HepG2 (cell line): ENCODE measurements around the gene SLC31A2. TPM values are rescaled to one million over a fixed set of nuclear protein-coding genes. Genes with fewer than 3 reads are reported as not detected.

Experiments
- ATAC-seq: fragments of 200-7000 bp; cut with Tn5 transposase; 3 replicates; pipeline ENCODE4 v1.9.1; 2020; ENCODE audit warnings: mild to moderate bottlenecking, moderate library complexity
- BruUV-seq: library from RNA; stranded (reverse); fragments of 400-500 nt; replicated peaks from 2 replicates; lab custom pipeline; 2021; lab: Mats Ljungman, UMichigan
- CTCF ChIA-PET: fragments of 300-600 bp; formaldehyde crosslinking; extraction: SDS; loops from one replicate; lab custom pipeline; 2021; ENCODE audit warnings: low total read pairs, inconsistent platforms, low intra/inter-chr PET ratio; lab: Yijun Ruan, JAX
- POLR2A ChIA-PET: fragments of 350-600 bp; sonication (Branson Sonifier 250); formaldehyde crosslinking; loops from one replicate; lab custom pipeline; 2020; ENCODE audit warnings: antibody characterized with exemption, inconsistent platforms; lab: Yijun Ruan, JAX
- DNase-seq: peaks from one replicate; pipeline ENCODE4 v3.0.0-alpha.2; 2015; ENCODE audit warnings: low spot score
- FAIRE-seq: peaks from 3 replicates; lab custom pipeline; 2011; peaks lifted over from hg19 to GRCh38; lab: Jason Lieb, UNC
- H2AFZ ChIP-seq: one replicate; pipeline ENCODE4 v1.6.1; 2011; ENCODE audit warnings: low read length, inconsistent platforms
- H3K27ac ChIP-seq: fragments of 300-600 bp; 3 replicates; pipeline ENCODE4 v1.8.0; 2011; ENCODE audit warnings: mixed run types, mild to moderate bottlenecking, mixed read lengths, low read length, inconsistent platforms; ENCODE audit not compliant: insufficient read depth; ENCODE audit errors: extremely low read length
- H3K27me3 ChIP-seq, 2 experiments: fragments of 200-600 bp in 1 of 2; 2 replicates in 1 of 2; 3 replicates in 1 of 2; pipeline versions ENCODE4 v1.6.0 to v1.8.0; 2011; ENCODE audit warnings: low read length in 2 of 2, mild to moderate bottlenecking in 2 of 2, moderate library complexity in 2 of 2, inconsistent platforms in 1 of 2; ENCODE audit not compliant: insufficient read depth in 2 of 2, control insufficient read depth in 1 of 2
- H3K36me3 ChIP-seq, 2 experiments: fragments of 200-600 bp in 1 of 2; replicated peaks in 1 of 2; 2 replicates in 1 of 2; 3 replicates in 1 of 2; pipeline versions ENCODE4 v1.5.1 to v1.8.0; 2011; ENCODE audit warnings: low read length in 2 of 2, inconsistent platforms in 1 of 2; ENCODE audit not compliant: insufficient read depth in 2 of 2, control insufficient read depth in 1 of 2
- H3K4me1 ChIP-seq: 2 replicates; pipeline ENCODE4 v1.5.1; 2012; ENCODE audit warnings: low read length, inconsistent platforms; ENCODE audit not compliant: insufficient read depth
- H3K4me2 ChIP-seq: 2 replicates; pipeline ENCODE4 v1.6.0; 2011; ENCODE audit warnings: low read depth, low read length, inconsistent platforms
- H3K4me3 ChIP-seq, 3 experiments: fragments of 200-600 bp in 1 of 3; sonication (generic), shearing (Covaris generic) in 1 of 3; replicated peaks in 1 of 3; 2 replicates each; pipeline ENCODE4 v1.5.1; 2011 to 2016; ENCODE audit warnings: low read length in 3 of 3, inconsistent platforms in 2 of 3, low read depth in 2 of 3, mild to moderate bottlenecking in 2 of 3, control low read depth in 1 of 3, mixed read lengths in 1 of 3; ENCODE audit not compliant: insufficient read depth in 1 of 3
- H3K79me2 ChIP-seq: one replicate; pipeline ENCODE4 v1.6.1; 2011; ENCODE audit warnings: low read length, inconsistent platforms; ENCODE audit not compliant: insufficient read depth
- H3K9ac ChIP-seq: 2 replicates; pipeline ENCODE4 v1.6.0; 2011; ENCODE audit warnings: mild to moderate bottlenecking, low read depth, low read length, inconsistent platforms; ENCODE audit not compliant: insufficient read depth
- H3K9me3 ChIP-seq: 2 replicates; pipeline ENCODE4 v1.5.1; 2012; ENCODE audit warnings: mild to moderate bottlenecking, low read length
- H4K20me1 ChIP-seq: 2 replicates; pipeline ENCODE4 v1.6.0; 2011; ENCODE audit warnings: inconsistent platforms, mild to moderate bottlenecking, low read length, moderate library complexity; ENCODE audit not compliant: insufficient read depth
- AGO1 ChIP-seq: fragments of 200-400 bp; formaldehyde crosslinking; IDR thresholded peaks from 2 replicates; pipeline ENCODE4 v1.6.1; 2017; ENCODE audit warnings: mild to moderate bottlenecking, low read depth, low read length, moderate library complexity; ENCODE audit not compliant: poor library complexity, severe bottlenecking
- ELK4 ChIP-seq: sonication (generic); formaldehyde crosslinking; IDR thresholded peaks from 2 replicates; pipeline ENCODE4 v1.9.0; 2021; ENCODE audit warnings: missing genetic modification reagents, borderline replicate concordance
- MAFF ChIP-seq: IDR thresholded peaks from 2 replicates; pipeline ENCODE4 v1.6.1; 2011; ENCODE audit warnings: low read depth, low read length, improper control_type of control experiment
- MAFK ChIP-seq, 2 experiments: IDR thresholded peaks in 1 of 2; conservative IDR thresholded peaks in 1 of 2; 2 replicates each; pipeline ENCODE4 v1.6.1; 2011; ENCODE audit warnings: improper control_type of control experiment in 2 of 2, low read length in 2 of 2
- MBD4 ChIP-seq: IDR thresholded peaks from 2 replicates; pipeline ENCODE4 v1.6.1; 2012; ENCODE audit warnings: low read length, inconsistent platforms, borderline replicate concordance
- NR2C2 ChIP-seq: sonication (generic); formaldehyde crosslinking; IDR thresholded peaks from 2 replicates; pipeline ENCODE4 v1.4.0; 2020; ENCODE audit warnings: missing genetic modification reagents, mild to moderate bottlenecking, moderate library complexity, borderline replicate concordance
- SATB2 ChIP-seq: sonication (generic); formaldehyde crosslinking; IDR thresholded peaks from 2 replicates; pipeline ENCODE4 v1.5.0; 2020; ENCODE audit warnings: missing genetic modification reagents
- TEF ChIP-seq: sonication (generic); formaldehyde crosslinking; IDR thresholded peaks from 2 replicates; pipeline ENCODE4 v1.5.0; 2020; ENCODE audit warnings: missing genetic modification reagents
- ZFX ChIP-seq: sonication (generic); formaldehyde crosslinking; IDR thresholded peaks from 2 replicates; pipeline ENCODE4 v1.4.0; 2020; ENCODE audit warnings: mild to moderate bottlenecking, low read depth, missing genetic modification reagents, moderate library complexity
- ZNF235 ChIP-seq: sonication (generic); formaldehyde crosslinking; IDR thresholded peaks from 2 replicates; pipeline ENCODE4 v1.8.1; 2023; ENCODE audit warnings: mild to moderate bottlenecking, missing genetic modification reagents, borderline replicate concordance
- ZNF274 ChIP-seq: sonication (generic); formaldehyde crosslinking; IDR thresholded peaks from 2 replicates; pipeline ENCODE4 v1.5.1; 2020; ENCODE audit warnings: mild to moderate bottlenecking, missing genetic modification reagents
- ZNF703 ChIP-seq: sonication (generic); formaldehyde crosslinking; IDR thresholded peaks from 2 replicates; pipeline ENCODE4 v1.5.1; 2020; ENCODE audit warnings: missing genetic modification reagents, mild to moderate bottlenecking, moderate library complexity, borderline replicate concordance
- WGBS: methylation state at CpG from one replicate; pipeline ENCODE4 v1.1.6; 2017; ENCODE audit warnings: low lambda C conversion rate; 5-methylcytosine and 5-hydroxymethylcytosine counted together
- in situ Hi-C: cut with HindIII; loops from 2 replicates; pipeline ENCODE4 v1.10.0; 2017; ENCODE audit warnings: low pct_unique_long_range_greater_than_20kb; ENCODE audit not compliant: extremely low pct_ligation_motif_present
- intact Hi-C: fragments of 100-400 bp; cut with micrococcal nuclease; formaldehyde crosslinking; loops from one replicate; pipeline ENCODE4 v1.10.0; 2022; ENCODE audit not compliant: unreplicated experiment
- polyA plus RNA-seq, 8 experiments: library from polyadenylated mRNA; depleted of rRNA in 3 of 8; stranded (reverse) in 7 of 8; unstranded in 1 of 8; fragments of >200 nt; fragmentation: Illumina TruSeq in 4 of 8; extraction: Trizol in 4 of 8; gene quantifications; 2 replicates each; pipeline versions ENCODE4 v1.2.1 to v1.2.3, GENCODE V29; 2011 to 2016; ENCODE audit warnings: low read depth in 4 of 8, missing spikeins in 1 of 8, mixed read lengths in 1 of 8; ENCODE audit not compliant: insufficient read depth in 1 of 8
- total RNA-seq, 5 experiments: library from RNA; depleted of rRNA; stranded (reverse); fragments of >200 nt; fragmentation: Illumina TruSeq; extraction: Trizol; gene quantifications; 2 replicates each; pipeline ENCODE4 v1.2.3, GENCODE V29; 2016; ENCODE audit warnings: low read depth in 1 of 5

Gene SLC31A2
- total and polyA plus RNA-seq, 2 of the 13 experiments (the other 11 are each of a cell fraction or from before 2014, with no cell fraction given): 9.3 to 10.2 TPM

GRCh38 chr9:113155911-113156588, 5.2 kb downstream of the SLC31A2 start:
- BruUV-seq: no TSS peak
- no peak for DNase-seq
- WGBS: 88% methylated on average over 7 of the region's 7 CpGs
- ChIA-PET POLR2A (no interaction called here), CTCF (no interaction called here)
- Histone ChIP-seq H3K4me3 (no peak overlapping the region), H3K79me2 (no peaks in the 10 kb centered on the region), H3K36me3 (peaks cover 0 to 8% of the 10 kb centered on the region in 2 experiments; a peak in 4 of 5 replicates), H3K9me3 (no peaks in the 10 kb centered on the region), H3K27me3 (no peaks in the 10 kb centered on the region; a peak in 1 of 5 replicates), H3K4me1 (peaks cover 35% of the 10 kb centered on the region), H3K27ac (no peak overlapping the region), H2AFZ (no peak overlapping the region), H3K4me2 (no peak overlapping the region), H4K20me1 (no peaks in the 10 kb centered on the region), H3K9ac (no peak overlapping the region)
- FAIRE-seq: no peak
- intact Hi-C loops: no loop called here
- in situ Hi-C loops: no loop called here
- no peak for ATAC-seq
- no peak for TF ChIP-seq ZNF235
- TF ChIP-seq ZFX (CRISPR knock-in tag): no peak
- no peak for TF ChIP-seq MBD4
- no peak for TF ChIP-seq AGO1
- TF ChIP-seq SATB2 (CRISPR knock-in tag): no peak
- TF ChIP-seq MAFF: peak; percentile 20; the same call in 1 of the 2 replicates
- no peak for TF ChIP-seq ELK4 (CRISPR knock-in tag)
- TF ChIP-seq ZNF703: no peak
- TF ChIP-seq TEF (CRISPR knock-in tag): no peak
- no peak for TF ChIP-seq NR2C2 (CRISPR knock-in tag)
- TF ChIP-seq MAFK (conservative IDR thresholded peaks at IDR 0.05 in 1 of 2, IDR thresholded peaks at IDR 0.05 in 1 of 2; ENCODE audit: low read length in 2 of 2): peak; percentile 27 to 49; a peak in 3 of 4 replicates
- TF ChIP-seq ZNF274 (CRISPR knock-in tag): no peak
